GM15510 (cell line): ENCODE results near the gene CRISP1.

Experiments
- POLR2A ChIP-seq: IDR thresholded peaks from 3 replicates; pipeline ENCODE4 v1.6.1; 2011; ENCODE audit warnings: borderline replicate concordance; ENCODE audit not compliant: insufficient read length; ENCODE audit errors: extremely low read depth

The CRISP1 gene

GRCh38 chr6:49799090-49799489 lies 67.2 kb downstream of the CRISP1 start:
- TF ChIP-seq POLR2A: no peak

- no peak for TF ChIP-seq POLR2A
These were observed 76.0 kb downstream of the CRISP1 start for GRCh38 chr6:49790341-49790740.

GRCh38 chr6:49787176-49787575 lies 79.2 kb downstream of the CRISP1 start, which contains the start of gene PGK2:
Gene PGK2, minus strand, starts transcription at chr6:49787285. Its CDS starts 98 bp downstream, at chr6:49787187.
- TF ChIP-seq POLR2A: no peak

- TF ChIP-seq POLR2A: no peak
These were observed 82.1 kb downstream of the CRISP1 start for GRCh38 chr6:49784272-49784671.
